Pancreas (tissue), 10 donors: ENCODE data around the gene FKBP10. TPM values are rescaled to one million over a fixed set of nuclear protein-coding genes. Genes with fewer than 3 reads are reported as not detected.
"Not testable (repeated sequence)": the region's sequence is repeated elsewhere in the genome, so short reads cannot be mapped to it uniquely, and the experiment has no call there.

Experiments
- ATAC-seq, 4 donors: fragments of 200-7000 bp; cut with Tn5 transposase; one replicate each; pipeline versions ENCODE4 v1.8.0 to v1.9.1; 2020; ENCODE audit warnings: mild to moderate bottlenecking in 4 of 4, moderate library complexity in 4 of 4
- DNase-seq, 6 donors: peaks; one replicate each; pipeline ENCODE4 v3.0.0-alpha.2; 2020
- FAIRE-seq: peaks from 2 replicates; lab custom pipeline; 2012; peaks lifted over from hg19 to GRCh38; lab: Jason Lieb, UNC
- H3K27ac ChIP-seq, 4 donors: fragments of 200-600 bp; sonication (generic); 1 replicate in 3 of 4; 2 replicates in 1 of 4; pipeline versions ENCODE4 v1.5.0 to v1.8.0; 2020
- H3K27me3 ChIP-seq, 4 donors: fragments of 200-600 bp; one replicate each; pipeline ENCODE4 v1.8.0; 2021
- H3K36me3 ChIP-seq, 3 donors: fragments of 200-600 bp; sonication (generic) in 1 of 3; one replicate each; pipeline versions ENCODE4 v1.5.0 to v1.8.0; 2020 to 2021
- H3K4me1 ChIP-seq, 3 donors: fragments of 200-600 bp; one replicate each; pipeline ENCODE4 v1.8.0; 2021
- H3K4me3 ChIP-seq, 4 donors: fragments of 200-600 bp; sonication (generic) in 2 of 4; one replicate each; pipeline versions ENCODE4 v1.5.0 to v1.8.0; 2020 to 2021
- H3K9me3 ChIP-seq, 4 donors: fragments of 200-600 bp; one replicate each; pipeline ENCODE4 v1.8.0; 2021
- WGBS, 2 donors: extraction: QIAGEN DNeasy Blood & Tissue Kit; methylation state at CpG; one replicate each; pipeline ENCODE4 v1.1.7; 2013; 5-methylcytosine and 5-hydroxymethylcytosine counted together
- intact Hi-C, 3 donors: fragments of 100-400 bp; cut with DNase I; formaldehyde crosslinking; loops; one replicate each; pipeline versions ENCODE4 v1.11.1 to v1.14.2; 2022
- polyA plus RNA-seq, 2 donors: library from polyadenylated mRNA; stranded (reverse); fragments of 200-250 nt; gene quantifications; one replicate each; pipeline ENCODE4 v1.2.3, GENCODE V29; 2013
- total RNA-seq, 6 donors: library from RNA; stranded (reverse); fragmentation: NEBNext Ultra II Directional in 4 of 6; extraction: Animal tissue kit (Norgen Biotek cat#: 25700) in 4 of 6; gene quantifications; one replicate each; pipeline versions ENCODE4 v1.2.1 to v1.2.4, GENCODE V29; 2021 to 2023
- TF ChIP-seq, protein P1 (sequence below), 4 donors: fragments of 200-600 bp; sonication (generic) in 3 of 4; IDR thresholded peaks; one replicate each; pipeline versions ENCODE4 v1.5.0 to v1.8.0; 2021; ENCODE audit warnings: antibody characterized with exemption in 4 of 4
- donor health status: healthy with polysubstance abuse.
- donor health status: DM: no; HTN: no; CAD: no; lungs with moderate emphysema.
- donor health status: DM: no; HTN: no; CAD: no.
- donor health status: control.
- donor health status: control.
- donor health status: Bipolar disorder and iron deficiency.
- donor health status: DM: yes; HTN: yes; CAD: no.
- donor health status: DM: no; HTN: no; CAD: no.
- donor health status: DM: no; HTN: no; CAD: no.
- donor health status: DM: yes; HTN: yes; CAD: no.

FKBP10 gene
- total and polyA plus RNA-seq, 8 donors, result 4.5 to 35.3 (median 11.7) TPM

DNA sequence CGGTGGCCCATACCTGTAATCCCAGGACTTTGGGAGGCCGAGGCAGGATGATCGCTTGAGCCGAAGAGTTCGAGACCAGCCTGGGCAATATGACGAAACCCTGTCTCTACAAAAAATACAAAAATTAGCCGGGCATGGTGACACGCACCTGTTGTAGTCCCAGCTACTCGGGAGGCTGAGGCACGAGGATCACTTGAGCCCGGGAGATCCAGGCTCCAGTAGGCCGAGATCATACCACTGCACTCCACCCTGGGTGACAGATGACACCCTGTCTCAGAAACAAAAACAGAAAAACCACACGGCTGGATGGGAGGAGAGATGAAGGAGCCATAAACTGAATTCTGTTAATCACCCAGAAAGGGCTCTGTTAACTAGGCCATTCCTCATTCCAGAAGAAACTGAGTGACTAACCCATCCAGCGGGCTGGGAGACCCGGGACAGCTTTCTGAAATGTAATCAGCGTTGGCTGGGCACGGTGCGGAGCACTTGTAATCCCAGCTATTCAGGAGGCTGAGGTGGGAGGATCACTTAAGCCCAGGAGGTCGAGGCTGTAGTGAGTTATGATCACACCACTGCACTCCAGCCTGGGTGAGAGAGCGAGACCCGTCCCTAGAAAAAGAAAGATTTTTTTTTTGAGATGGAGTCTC is 23.9 kb downstream of the FKBP10 start:
- ATAC-seq (peak in 1 of 4 donors; percentile 2), FAIRE-seq (no peak), DNase-seq (peak in 1 of 6 donors; percentile 26)
- intact Hi-C loops, result no loop called here
- peaks cover 0 to 5% (median 5%) of the 10 kb centered on the region in 3 donors for H3K4me1 ChIP-seq
- H3K27ac ChIP-seq, result peak overlapping the region in 2 of 4 donors; percentile 17 to 35
- WGBS, 2 donors, result 34 to 38% methylated on average over 21 of the region's 21 CpGs
- peaks cover 0 to 7% (median 0%) of the 10 kb centered on the region in 3 donors for H3K36me3 ChIP-seq
- H3K4me3 ChIP-seq, result peak overlapping the region; percentile 56 to 93 (median 84)
- H3K9me3 ChIP-seq, result no peaks in the 10 kb centered on the region
- no peaks in the 10 kb centered on the region for H3K27me3 ChIP-seq
- TF ChIP-seq, protein P1, sequence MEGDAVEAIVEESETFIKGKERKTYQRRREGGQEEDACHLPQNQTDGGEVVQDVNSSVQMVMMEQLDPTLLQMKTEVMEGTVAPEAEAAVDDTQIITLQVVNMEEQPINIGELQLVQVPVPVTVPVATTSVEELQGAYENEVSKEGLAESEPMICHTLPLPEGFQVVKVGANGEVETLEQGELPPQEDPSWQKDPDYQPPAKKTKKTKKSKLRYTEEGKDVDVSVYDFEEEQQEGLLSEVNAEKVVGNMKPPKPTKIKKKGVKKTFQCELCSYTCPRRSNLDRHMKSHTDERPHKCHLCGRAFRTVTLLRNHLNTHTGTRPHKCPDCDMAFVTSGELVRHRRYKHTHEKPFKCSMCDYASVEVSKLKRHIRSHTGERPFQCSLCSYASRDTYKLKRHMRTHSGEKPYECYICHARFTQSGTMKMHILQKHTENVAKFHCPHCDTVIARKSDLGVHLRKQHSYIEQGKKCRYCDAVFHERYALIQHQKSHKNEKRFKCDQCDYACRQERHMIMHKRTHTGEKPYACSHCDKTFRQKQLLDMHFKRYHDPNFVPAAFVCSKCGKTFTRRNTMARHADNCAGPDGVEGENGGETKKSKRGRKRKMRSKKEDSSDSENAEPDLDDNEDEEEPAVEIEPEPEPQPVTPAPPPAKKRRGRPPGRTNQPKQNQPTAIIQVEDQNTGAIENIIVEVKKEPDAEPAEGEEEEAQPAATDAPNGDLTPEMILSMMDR (IDR thresholded peaks at IDR 0.05), result no peak

DNA sequence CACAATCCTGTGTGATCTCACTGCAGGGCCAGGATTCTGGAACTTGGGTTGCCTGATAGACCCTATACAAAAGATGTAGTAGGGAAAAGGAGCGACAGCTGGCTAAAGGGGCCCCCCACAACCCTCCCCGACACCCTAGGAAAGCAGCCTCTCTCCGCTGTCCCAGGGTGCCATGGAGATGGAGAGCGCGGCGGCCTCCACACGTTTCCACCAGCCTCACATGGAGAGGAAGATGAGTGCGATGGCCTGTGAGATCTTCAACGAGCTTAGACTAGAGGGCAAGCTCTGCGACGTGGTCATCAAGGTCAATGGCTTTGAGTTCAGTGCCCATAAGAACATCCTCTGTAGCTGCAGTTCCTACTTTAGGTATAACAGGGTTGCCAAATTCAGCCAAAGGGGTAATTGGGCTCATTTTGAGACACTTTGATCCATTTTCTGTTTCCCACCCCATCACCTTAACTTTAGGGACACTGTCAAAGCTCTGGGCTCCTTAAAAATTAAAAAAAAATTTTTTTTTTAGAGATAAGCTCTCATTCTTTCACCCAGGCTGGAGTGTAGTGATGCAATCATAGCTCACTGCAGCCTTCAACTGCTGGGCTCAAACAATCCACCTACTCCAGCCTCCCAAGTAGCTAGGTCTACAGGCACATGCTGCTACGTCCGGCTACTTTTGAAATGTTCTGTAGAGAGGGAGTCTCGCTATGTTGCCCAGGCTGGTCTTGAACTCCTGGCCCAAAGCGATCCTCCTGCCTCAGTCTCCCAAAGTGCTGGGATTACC is 25.1 kb downstream of the FKBP10 start, which contains the start of gene KLHL10:
TSS of gene KLHL10 (plus strand) at position 65 of the 778 bp plus-strand sequence. CDS start at position 173, 108 bp downstream.
- Histone ChIP-seq H3K9me3 (no peaks in the 10 kb centered on the region), H3K36me3 (no peaks in the 10 kb centered on the region), H3K27ac (peak within 1 kb of the TSS in 1 of 4 donors; percentile 17), H3K4me1 (peaks cover 0 to 5% (median 5%) of the 10 kb centered on the region in 3 donors), H3K27me3 (no peaks in the 10 kb centered on the region), H3K4me3 (peak within 1 kb of the TSS in 2 of 4 donors; percentile 56 to 93)
- ATAC-seq (no peak), FAIRE-seq (no peak), DNase-seq (no peak)
- 93 to 97% methylated on average over 15 of the region's 15 CpGs for WGBS, 2 donors
- TF ChIP-seq, protein P1 (IDR thresholded peaks at IDR 0.05), result no peak
- intact Hi-C loops, result no loop called here

DNA sequence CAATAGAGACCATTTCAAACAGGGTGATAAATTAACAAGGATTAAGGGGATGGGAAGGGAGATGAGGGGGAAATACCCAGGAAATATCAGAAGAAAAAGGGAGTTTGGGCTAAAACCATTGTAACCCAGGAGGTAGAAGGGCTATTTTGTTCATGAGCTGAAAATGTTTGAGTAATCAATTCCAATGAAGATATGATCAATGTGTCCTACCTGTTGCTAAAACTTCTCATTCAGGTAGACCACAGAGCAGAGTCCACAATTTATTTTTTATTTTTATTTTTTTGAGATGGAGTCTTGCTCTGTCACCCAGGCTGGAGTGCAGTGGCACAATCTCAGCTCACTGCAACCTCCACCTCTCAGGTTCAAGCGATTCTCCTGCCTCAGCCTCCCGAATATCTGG is 26.6 kb downstream of the FKBP10 start:
- ATAC-seq, H3K27me3 ChIP-seq, FAIRE-seq, H3K4me1 ChIP-seq, intact Hi-C loops, H3K36me3 ChIP-seq, H3K9me3 ChIP-seq, H3K4me3 ChIP-seq, DNase-seq, H3K27ac ChIP-seq: not testable (repeated sequence)
- WGBS, 2 donors, result 85 to 92% methylated on average over 2 of the region's 2 CpGs

DNA sequence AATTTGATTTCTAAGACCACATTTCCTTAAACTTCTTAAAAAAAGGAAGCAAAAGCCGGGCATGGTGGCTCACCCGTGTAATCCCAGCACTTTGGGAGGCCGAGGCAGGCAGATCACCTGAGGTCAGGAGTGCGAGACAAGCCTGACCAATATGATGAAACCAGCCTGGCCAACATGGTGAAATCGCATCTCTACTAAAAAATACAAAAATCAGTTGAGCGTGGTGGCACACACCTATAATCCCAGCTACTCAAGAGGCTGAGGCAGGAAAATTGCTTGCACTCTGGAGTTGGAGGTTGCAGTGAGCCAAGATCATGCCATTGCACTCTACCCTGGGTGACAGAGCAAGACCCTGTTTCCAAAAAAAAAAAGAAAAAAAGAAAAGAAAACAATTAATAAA is 28.0 kb downstream of the FKBP10 start:
- H3K27me3 ChIP-seq, DNase-seq, H3K27ac ChIP-seq, FAIRE-seq, ATAC-seq, H3K9me3 ChIP-seq, H3K4me1 ChIP-seq, intact Hi-C loops, H3K36me3 ChIP-seq, H3K4me3 ChIP-seq: not testable (repeated sequence)
- WGBS, 2 donors, result 89 to 93% methylated on average over 6 of the region's 6 CpGs

DNA sequence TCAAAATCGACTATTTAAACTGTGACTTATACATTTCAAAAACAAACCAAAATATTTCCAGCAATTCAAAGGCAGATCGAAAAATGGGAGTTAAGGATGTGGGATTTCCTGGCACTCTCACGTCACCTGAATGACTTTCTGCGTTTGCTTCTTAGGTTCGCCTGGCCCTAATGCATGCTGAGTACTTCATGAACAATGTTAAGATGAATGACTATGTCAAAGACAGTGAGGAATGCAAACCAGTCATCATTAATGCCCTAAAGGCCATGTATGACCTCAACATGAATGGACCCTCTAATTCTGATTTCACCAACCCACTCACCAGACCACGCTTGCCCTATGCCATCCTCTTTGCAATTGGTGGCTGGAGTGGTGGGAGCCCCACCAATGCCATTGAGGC is 32.2 kb downstream of the FKBP10 start:
- no peaks in the 10 kb centered on the region for H3K9me3 ChIP-seq
- FAIRE-seq, result no peak
- intact Hi-C loops, result no loop called here
- no peaks in the 10 kb centered on the region for H3K36me3 ChIP-seq
- H3K4me3 ChIP-seq, result no peak overlapping the region
- no peaks in the 10 kb centered on the region for H3K4me1 ChIP-seq
- H3K27me3 ChIP-seq, result no peaks in the 10 kb centered on the region
- WGBS, 2 donors, result 88 to 91% methylated on average over 6 of the region's 6 CpGs
- H3K27ac ChIP-seq, result no peak overlapping the region
- no peak for DNase-seq
- TF ChIP-seq, protein P1 (IDR thresholded peaks at IDR 0.05), result no peak
- no peak for ATAC-seq
